ENCODE results near the gene INPP5A.

INPP5A gene

DNA sequence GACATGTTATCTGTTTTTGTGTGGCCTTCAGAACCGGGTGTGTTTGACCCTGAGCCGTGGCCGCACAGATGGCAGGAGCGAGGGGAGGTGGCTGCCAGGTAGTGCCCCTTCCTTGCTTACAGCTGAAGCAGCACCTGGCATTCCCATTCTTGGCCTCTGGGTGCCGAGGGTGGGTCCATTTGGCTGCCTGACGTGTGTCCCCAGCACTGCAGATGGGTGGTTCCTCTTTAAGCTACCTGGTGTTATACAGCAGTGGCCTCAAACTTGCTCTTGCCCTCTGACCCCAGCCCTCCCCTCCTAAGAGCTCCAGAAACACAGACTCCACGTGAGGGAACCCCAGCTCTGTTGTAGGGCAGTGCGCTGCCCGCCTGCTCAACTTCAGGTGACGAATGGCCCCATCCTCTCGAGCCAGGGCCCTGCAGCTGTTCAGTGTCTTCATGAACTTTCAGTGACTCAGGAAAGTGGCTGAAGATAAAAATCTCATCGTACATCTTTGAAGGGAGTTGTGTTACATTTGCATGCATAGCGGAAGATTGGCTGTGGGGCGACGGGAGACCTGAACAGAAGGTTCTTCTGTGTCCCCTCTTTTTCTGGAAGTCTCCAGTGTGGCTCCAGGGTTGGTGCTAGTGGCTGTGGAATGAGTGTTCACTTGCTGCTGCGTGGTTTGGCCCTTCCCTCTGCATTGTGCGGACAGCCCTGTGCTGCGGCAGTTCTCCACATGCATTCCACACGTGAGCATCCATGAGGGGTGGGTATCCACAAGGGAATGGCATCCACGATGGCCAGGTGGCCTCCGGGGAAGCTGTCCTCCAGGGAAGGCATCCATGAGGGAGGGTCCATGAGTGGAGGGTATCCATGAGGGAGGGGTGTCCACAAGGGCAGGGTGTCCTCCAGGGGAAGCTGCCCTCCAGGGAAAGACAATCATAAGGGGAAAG lies 91.6 kb downstream of the INPP5A start:
- H3K9me3 ChIP-seq (ENCODE audit: insufficient read depth, low read depth, low read length), result no peaks in the 10 kb centered on the region
- no peaks in the 10 kb centered on the region for H3K9me2 ChIP-seq (replicated peaks; ENCODE audit: low read depth, low read length)
- peaks cover 29% of the 10 kb centered on the region for H3K4me1 ChIP-seq (ENCODE audit: insufficient read depth, low read length, poor library complexity, severe bottlenecking)
- no peak overlapping the region for H3K9ac ChIP-seq (ENCODE audit: low read depth, low read length, poor library complexity, severe bottlenecking)
- H3K4me2 ChIP-seq (ENCODE audit: low read depth, low read length, poor library complexity, severe bottlenecking), result no peak overlapping the region
- no peaks in the 10 kb centered on the region for H3K36me3 ChIP-seq (ENCODE audit: insufficient read depth, low read length)
- H3K4me3 ChIP-seq (ENCODE audit: low read length, poor library complexity, severe bottlenecking), result no peak overlapping the region
- TF ChIP-seq, protein P1, sequence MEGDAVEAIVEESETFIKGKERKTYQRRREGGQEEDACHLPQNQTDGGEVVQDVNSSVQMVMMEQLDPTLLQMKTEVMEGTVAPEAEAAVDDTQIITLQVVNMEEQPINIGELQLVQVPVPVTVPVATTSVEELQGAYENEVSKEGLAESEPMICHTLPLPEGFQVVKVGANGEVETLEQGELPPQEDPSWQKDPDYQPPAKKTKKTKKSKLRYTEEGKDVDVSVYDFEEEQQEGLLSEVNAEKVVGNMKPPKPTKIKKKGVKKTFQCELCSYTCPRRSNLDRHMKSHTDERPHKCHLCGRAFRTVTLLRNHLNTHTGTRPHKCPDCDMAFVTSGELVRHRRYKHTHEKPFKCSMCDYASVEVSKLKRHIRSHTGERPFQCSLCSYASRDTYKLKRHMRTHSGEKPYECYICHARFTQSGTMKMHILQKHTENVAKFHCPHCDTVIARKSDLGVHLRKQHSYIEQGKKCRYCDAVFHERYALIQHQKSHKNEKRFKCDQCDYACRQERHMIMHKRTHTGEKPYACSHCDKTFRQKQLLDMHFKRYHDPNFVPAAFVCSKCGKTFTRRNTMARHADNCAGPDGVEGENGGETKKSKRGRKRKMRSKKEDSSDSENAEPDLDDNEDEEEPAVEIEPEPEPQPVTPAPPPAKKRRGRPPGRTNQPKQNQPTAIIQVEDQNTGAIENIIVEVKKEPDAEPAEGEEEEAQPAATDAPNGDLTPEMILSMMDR (conservative IDR thresholded peaks at IDR 0.05; ENCODE audit: low read length), result no peak
- TF ChIP-seq EZH2phosphoT487 (IDR thresholded peaks at IDR 0.05; ENCODE audit: borderline replicate concordance), result no peak
- H3F3A ChIP-seq (ENCODE audit: low read depth), result no peaks in the 10 kb centered on the region
- H4K20me1 ChIP-seq (ENCODE audit: insufficient read depth, low read length, poor library complexity, severe bottlenecking), result no peaks in the 10 kb centered on the region
- H3K27me3 ChIP-seq (ENCODE audit: insufficient read depth, low read length, poor library complexity, severe bottlenecking), result no peaks in the 10 kb centered on the region
- no peak overlapping the region for H2AFZ ChIP-seq (ENCODE audit: low read length)
- H3K79me2 ChIP-seq (ENCODE audit: insufficient read depth, low read length), result peaks cover 61% of the 10 kb centered on the region

DNA sequence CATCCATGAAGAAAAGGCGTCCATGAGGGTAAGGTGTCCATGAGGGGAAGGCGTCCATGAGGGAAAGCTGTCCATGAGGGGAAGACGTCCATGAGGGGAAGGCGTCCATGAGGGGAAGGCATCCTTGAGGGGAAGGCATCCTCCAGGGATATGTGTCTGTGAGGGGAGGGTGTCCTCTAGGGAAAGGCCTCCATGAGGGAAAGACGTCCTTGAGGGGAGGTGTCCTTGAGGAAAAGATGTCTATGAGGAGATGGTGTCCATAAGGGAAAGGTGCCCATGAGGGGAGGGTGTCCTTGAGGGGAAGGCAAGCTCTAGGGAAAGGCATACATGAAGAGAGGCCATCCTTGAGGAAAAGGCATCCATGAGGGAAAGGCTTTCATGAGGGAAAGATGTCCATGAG lies 92.6 kb downstream of the INPP5A start:
- Histone ChIP-seq H3K79me2 (ENCODE audit: insufficient read depth, low read length) (peaks cover 56% of the 10 kb centered on the region), H3K4me2 (ENCODE audit: low read depth, low read length, poor library complexity, severe bottlenecking) (no peak overlapping the region), H3K9me2 (replicated peaks; ENCODE audit: low read depth, low read length) (no peaks in the 10 kb centered on the region), H3K9ac (ENCODE audit: low read depth, low read length, poor library complexity, severe bottlenecking) (no peak overlapping the region), H3K27me3 (ENCODE audit: insufficient read depth, low read length, poor library complexity, severe bottlenecking) (no peaks in the 10 kb centered on the region), H3K36me3 (ENCODE audit: insufficient read depth, low read length) (no peaks in the 10 kb centered on the region), H3K9me3 (ENCODE audit: insufficient read depth, low read depth, low read length) (no peaks in the 10 kb centered on the region), H3F3A (ENCODE audit: low read depth) (no peaks in the 10 kb centered on the region), H4K20me1 (ENCODE audit: insufficient read depth, low read length, poor library complexity, severe bottlenecking) (no peaks in the 10 kb centered on the region), H3K4me3 (ENCODE audit: low read length, poor library complexity, severe bottlenecking) (no peak overlapping the region), H3K4me1 (ENCODE audit: insufficient read depth, low read length, poor library complexity, severe bottlenecking) (peaks cover 30% of the 10 kb centered on the region), H2AFZ (ENCODE audit: low read length) (no peak overlapping the region)
- TF ChIP-seq EZH2phosphoT487 (IDR thresholded peaks at IDR 0.05; ENCODE audit: borderline replicate concordance), result no peak
- TF ChIP-seq, protein P1 (conservative IDR thresholded peaks at IDR 0.05; ENCODE audit: low read length), result no peak

DNA sequence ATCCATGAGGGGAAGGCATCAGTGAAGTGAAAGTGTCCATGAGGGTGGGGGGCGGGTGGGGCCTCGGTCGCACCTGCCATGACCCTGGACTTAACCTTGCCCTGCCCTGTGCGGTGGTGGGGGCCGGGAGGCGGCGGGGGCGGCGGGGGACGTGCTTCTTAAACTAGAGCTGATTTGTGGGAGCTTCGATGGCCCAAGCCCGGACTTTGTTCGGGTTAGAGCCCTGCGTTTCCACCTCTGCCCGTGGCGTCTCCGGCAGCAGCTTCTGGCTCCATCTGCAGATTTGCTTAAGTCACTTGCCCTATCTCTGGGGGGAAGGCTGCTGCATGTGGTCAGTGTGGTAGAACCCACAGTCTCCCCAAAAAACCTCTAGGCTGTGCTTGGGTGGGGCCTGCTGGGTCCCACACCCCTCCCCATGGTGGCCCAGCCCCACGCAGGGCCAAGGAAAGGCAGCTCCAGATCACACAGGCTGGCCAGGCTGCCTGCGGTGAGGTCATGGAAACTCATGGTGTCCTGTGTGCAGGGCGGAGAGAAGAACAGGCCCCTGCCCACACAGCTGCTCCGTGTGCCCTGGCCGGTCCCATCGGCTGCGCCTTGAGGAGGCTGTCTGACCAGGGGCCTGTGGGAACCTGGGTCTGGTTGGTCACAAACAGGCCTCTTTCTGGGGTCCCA lies 93.2 kb downstream of the INPP5A start:
- Histone ChIP-seq H3K27me3 (ENCODE audit: insufficient read depth, low read length, poor library complexity, severe bottlenecking) (no peaks in the 10 kb centered on the region), H3K9me2 (replicated peaks; ENCODE audit: low read depth, low read length) (no peaks in the 10 kb centered on the region), H3K4me2 (ENCODE audit: low read depth, low read length, poor library complexity, severe bottlenecking) (no peak overlapping the region), H2AFZ (ENCODE audit: low read length) (no peak overlapping the region), H3K9me3 (ENCODE audit: insufficient read depth, low read depth, low read length) (no peaks in the 10 kb centered on the region), H4K20me1 (ENCODE audit: insufficient read depth, low read length, poor library complexity, severe bottlenecking) (no peaks in the 10 kb centered on the region), H3K36me3 (ENCODE audit: insufficient read depth, low read length) (no peaks in the 10 kb centered on the region), H3K9ac (ENCODE audit: low read depth, low read length, poor library complexity, severe bottlenecking) (no peak overlapping the region), H3K4me3 (ENCODE audit: low read length, poor library complexity, severe bottlenecking) (no peak overlapping the region), H3F3A (ENCODE audit: low read depth) (no peaks in the 10 kb centered on the region), H3K4me1 (ENCODE audit: insufficient read depth, low read length, poor library complexity, severe bottlenecking) (peaks cover 26% of the 10 kb centered on the region), H3K79me2 (ENCODE audit: insufficient read depth, low read length) (peaks cover 53% of the 10 kb centered on the region)
- TF ChIP-seq EZH2phosphoT487 (IDR thresholded peaks at IDR 0.05; ENCODE audit: borderline replicate concordance), result no peak
- TF ChIP-seq, protein P1 (conservative IDR thresholded peaks at IDR 0.05; ENCODE audit: low read length), result no peak

Measured in Loucy (cell line).